Measurements from ENCODE around the gene TTC5.

Gene TTC5

GRCh38 chr14:20346713-20347112 is 41.0 kb upstream of the TTC5 start:
- Histone ChIP-seq H3K36me3 (ENCODE audit: control insufficient read depth in 2 of 2, insufficient read depth in 1 of 2, low read length in 2 of 2) (peaks cover 62 to 65% of the 10 kb centered on the region in 2 experiments), H3K27ac (ENCODE audit: extremely low read depth, low read depth, low read length) (no peak overlapping the region), H3K4me1 (ENCODE audit: control insufficient read depth, insufficient read depth, low read length) (0 out of 2 replicates have a peak, but pooled peaks cover 2% of the 10 kb centered on the region), H3K9me3 (ENCODE audit: control insufficient read depth, insufficient read depth, low read depth, low read length) (no peaks in the 10 kb centered on the region), H3K4me3 (ENCODE audit: low read depth, low read length) (no peak overlapping the region)
- peak; percentile 54; the same call in 1 of the 2 replicates for TF ChIP-seq ATF2 (tag by site-specific recombination; IDR thresholded peaks at IDR 0.05; ENCODE audit: low read depth)
- TF ChIP-seq ZNF133 (tag by site-specific recombination; IDR thresholded peaks at IDR 0.05): no peak
- CTCF ChIA-PET: no interaction called here
- POLR2A ChIA-PET: interaction anchor here (0.7 kb wide), 1 partner anchor 135 kb away, joined by 3 read pairs; no protein-coding TSS in a partner anchor

GRCh38 chr14:20345366-20345765 is 39.6 kb upstream of the TTC5 start:
- TF ChIP-seq ZNF555 (tag by site-specific recombination; conservative IDR thresholded peaks at IDR 0.05) (no peak), ZNF626 (tag by site-specific recombination; IDR thresholded peaks at IDR 0.05) (no peak)
- no peaks in the 10 kb centered on the region for H3K9me3 ChIP-seq (ENCODE audit: control insufficient read depth, insufficient read depth, low read depth, low read length)
- H3K27ac ChIP-seq (ENCODE audit: extremely low read depth, low read depth, low read length): no peak overlapping the region
- H3K4me3 ChIP-seq (ENCODE audit: low read depth, low read length): no peak overlapping the region
- CTCF ChIA-PET: no interaction called here
- peaks cover 50 to 53% of the 10 kb centered on the region in 2 experiments for H3K36me3 ChIP-seq (ENCODE audit: control insufficient read depth in 2 of 2, insufficient read depth in 1 of 2, low read length in 2 of 2)
- H3K4me1 ChIP-seq (ENCODE audit: control insufficient read depth, insufficient read depth, low read length): 0 out of 2 replicates have a peak, but pooled peaks cover 4% of the 10 kb centered on the region
- POLR2A ChIA-PET: interaction anchor here (3.3 kb wide), 1 partner anchor 109 kb away, joined by 51 read pairs; the partner anchor contains the start of genes APEX1 and OSGEP

GRCh38 chr14:20343862-20344220 is 38.1 kb upstream of the TTC5 start:
- ChIA-PET POLR2A (interaction anchor here (0.5 to 3.4 kb wide), 21 partner anchors 9 to 341 kb away, joined by 3 to 57 read pairs (median 7); partner anchors contain the start of genes APEX1, CCNB1IP1, OSGEP and PIP4P1), CTCF (interaction anchor here (0.7 to 6.4 kb wide), 3 partner anchors 16 to 72 kb away, joined by 5 to 67 read pairs (median 5); no protein-coding TSS in a partner anchor)
- 0 out of 2 replicates have a peak, but pooled peaks have one; percentile 3 for TF ChIP-seq CTCF (tag by site-specific recombination; IDR thresholded peaks at IDR 0.05)
- peak; percentile 11; the same call in 1 of the 2 replicates for TF ChIP-seq ZNF335 (tag by site-specific recombination; conservative IDR thresholded peaks at IDR 0.05)
- TF ChIP-seq ZNF404 (tag by site-specific recombination; IDR thresholded peaks at IDR 0.05): no peak
- TF ChIP-seq REPIN1 (tag by site-specific recombination; IDR thresholded peaks at IDR 0.05; ENCODE audit: low read depth): no peak
- Histone ChIP-seq H3K27ac (ENCODE audit: extremely low read depth, low read depth, low read length) (peak overlapping the region; percentile 70; the same call in 1 of the 2 replicates), H3K4me1 (ENCODE audit: control insufficient read depth, insufficient read depth, low read length) (0 out of 2 replicates have a peak, but pooled peaks cover 4% of the 10 kb centered on the region), H3K4me3 (ENCODE audit: low read depth, low read length) (peak overlapping the region; percentile 89), H3K9me3 (ENCODE audit: control insufficient read depth, insufficient read depth, low read depth, low read length) (no peaks in the 10 kb centered on the region), H3K36me3 (ENCODE audit: control insufficient read depth in 2 of 2, insufficient read depth in 1 of 2, low read length in 2 of 2) (peaks cover 34 to 38% of the 10 kb centered on the region in 2 experiments)

GRCh38 chr14:20343092-20343861 is 37.5 kb upstream of the TTC5 start, which contains the start of gene PARP2:
TSS of gene PARP2 (plus strand) at chr14:20343635. CDS start at chr14:20343642, 7 bp downstream.
- H3K36me3 ChIP-seq (ENCODE audit: control insufficient read depth in 2 of 2, insufficient read depth in 1 of 2, low read length in 2 of 2): peaks cover 29 to 32% of the 10 kb centered on the region in 2 experiments
- ChIA-PET CTCF (interaction anchor here (0.7 to 6.4 kb wide), 8 partner anchors 8 to 270 kb away, joined by 3 to 67 read pairs (median 3); no protein-coding TSS in a partner anchor), POLR2A (interaction anchor here (0.5 to 3.4 kb wide), 33 partner anchors 9 to 1183 kb away, joined by 3 to 57 read pairs (median 4); partner anchors contain the start of genes APEX1, CCNB1IP1, OSGEP and PIP4P1)
- peak within 1 kb of the TSS; percentile 93 for H3K27ac ChIP-seq (ENCODE audit: extremely low read depth, low read depth, low read length)
- 0 out of 2 replicates have a peak, but pooled peaks cover 4% of the 10 kb centered on the region for H3K4me1 ChIP-seq (ENCODE audit: control insufficient read depth, insufficient read depth, low read length)
- H3K9me3 ChIP-seq (ENCODE audit: control insufficient read depth, insufficient read depth, low read depth, low read length): no peaks in the 10 kb centered on the region
- peak within 1 kb of the TSS; percentile 89 for H3K4me3 ChIP-seq (ENCODE audit: low read depth, low read length)
- no peak for TF ChIP-seq ZNF473 (tag by site-specific recombination; IDR thresholded peaks at IDR 0.05)
- TF ChIP-seq CTCF (tag by site-specific recombination; IDR thresholded peaks at IDR 0.05): peak; percentile 23; the same call in 1 of the 2 replicates
- TF ChIP-seq ZNF513 (tag by site-specific recombination; IDR thresholded peaks at IDR 0.05): no peak
- peak; percentile 73 for TF ChIP-seq SP7 (tag by site-specific recombination; IDR thresholded peaks at IDR 0.05)
- peak; percentile 42; the same call in 1 of the 2 replicates for TF ChIP-seq ZSCAN30 (tag by site-specific recombination; IDR thresholded peaks at IDR 0.05)
- peak; percentile 60; the same call in 1 of the 2 replicates for TF ChIP-seq WT1 (tag by site-specific recombination; IDR thresholded peaks at IDR 0.05)
- peak; percentile 99 for TF ChIP-seq ZBTB8A (tag by site-specific recombination; IDR thresholded peaks at IDR 0.05)
- TF ChIP-seq MZF1 (tag by site-specific recombination; IDR thresholded peaks at IDR 0.05; ENCODE audit: borderline replicate concordance): 0 out of 2 replicates have a peak, but pooled peaks have one; percentile 15
- TF ChIP-seq ZNF335 (tag by site-specific recombination; conservative IDR thresholded peaks at IDR 0.05): no peak
- no peak for TF ChIP-seq ELK4 (IDR thresholded peaks at IDR 0.05; ENCODE audit: borderline replicate concordance, low read depth, low read length)
